Skin epidermis (tissue), 12 donors: ENCODE results near the gene NT5C.

Experiments
- H3K27ac ChIP-seq, 21 experiments: fragments of 200-600 bp; sonication (generic) in 11 of 21; one replicate each; pipeline ENCODE4 v1.5.0; 2020; ENCODE audit warnings: mild to moderate bottlenecking in 3 of 21, inconsistent platforms in 2 of 21, moderate library complexity in 2 of 21
- H3K4me3 ChIP-seq, 7 experiments: fragments of 200-600 bp; sonication (generic) in 2 of 7; one replicate each; pipeline ENCODE4 v1.5.0; 2020; ENCODE audit warnings: inconsistent platforms in 2 of 7, mild to moderate bottlenecking in 2 of 7, moderate library complexity in 1 of 7

NT5C gene

DNA sequence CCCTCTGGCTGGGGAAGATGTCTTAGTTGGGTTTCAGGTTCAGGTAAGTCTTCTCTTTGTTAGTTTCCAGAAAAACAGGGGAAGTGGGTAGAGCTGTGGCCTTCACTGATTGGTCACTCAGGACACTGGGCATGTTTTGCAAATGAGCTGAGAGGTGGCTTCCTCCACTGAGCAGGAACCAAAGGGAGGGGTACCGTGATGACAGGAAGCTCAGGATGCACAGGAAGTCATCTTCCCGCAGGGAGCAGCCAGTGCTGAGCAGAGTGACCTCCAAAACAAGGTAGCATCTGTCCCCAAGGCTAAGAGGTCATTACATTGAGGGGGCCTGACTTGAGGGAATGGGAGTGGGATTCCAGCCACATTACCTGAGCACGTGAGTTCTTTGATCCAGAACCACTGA, 5.6 kb downstream of the NT5C start:
- Histone ChIP-seq H3K27ac (peak overlapping the region in 7 of 21 experiments; percentile 83 to 90 (median 84)), H3K4me3 (no peak overlapping the region)

DNA sequence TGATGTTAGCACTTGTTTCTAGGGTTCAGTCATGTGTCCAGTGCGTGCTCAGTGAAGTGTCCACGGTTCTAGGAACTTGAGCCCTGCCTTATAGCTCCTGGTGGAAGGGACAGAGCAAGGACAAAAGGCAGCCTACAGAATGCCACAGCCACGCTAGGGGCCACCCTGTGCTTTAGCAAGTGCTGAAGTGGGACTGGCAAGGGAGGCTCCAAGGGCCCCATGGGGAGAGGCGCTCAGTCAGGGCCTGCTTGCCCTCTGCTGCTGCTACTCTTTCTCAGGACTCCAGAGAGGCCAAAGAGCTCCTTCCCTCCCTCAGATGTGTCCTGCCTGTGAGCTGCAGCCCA, 6.8 kb downstream of the NT5C start:
- H3K4me3 ChIP-seq: no peak overlapping the region
- H3K27ac ChIP-seq: peak overlapping the region in 20 of 21 experiments; percentile 52 to 90 (median 83)

DNA sequence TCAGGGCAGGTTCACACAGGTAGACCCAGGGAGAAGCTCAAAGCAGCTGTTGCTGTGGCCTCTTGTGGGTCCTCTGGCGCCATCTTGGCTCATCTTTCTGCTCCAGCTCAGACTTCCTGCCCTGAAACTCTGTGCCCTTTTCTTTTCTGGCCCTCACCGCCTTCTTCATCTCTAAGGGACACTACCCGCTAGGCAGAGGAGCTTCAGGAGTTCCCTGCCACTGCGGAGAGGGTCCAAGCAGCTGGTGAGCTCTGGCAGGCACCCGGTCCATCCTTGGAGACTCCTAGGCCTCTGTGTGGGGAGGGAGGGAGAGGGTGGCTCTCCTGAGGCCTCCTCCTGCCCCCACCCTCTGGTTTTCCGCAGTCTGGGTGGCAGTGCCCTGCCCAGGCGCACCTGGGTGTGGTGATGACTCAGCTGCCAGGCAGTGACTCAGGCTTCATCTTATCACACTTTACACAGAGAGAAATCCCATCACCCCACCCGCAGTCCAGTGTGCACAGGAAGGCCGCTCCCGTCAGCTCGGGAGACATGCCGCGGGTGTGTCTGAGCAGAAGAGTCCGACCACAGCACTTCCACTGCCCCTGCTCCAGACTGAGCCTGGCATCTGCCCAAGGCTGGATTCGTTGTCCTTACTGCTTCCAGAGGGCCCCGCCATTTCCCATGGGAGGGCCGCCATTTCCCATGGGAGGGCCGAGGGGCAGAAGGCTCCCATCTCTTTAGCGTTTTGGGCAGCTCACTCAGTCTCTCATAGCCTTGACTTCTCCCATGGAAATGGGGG, 7.3 kb downstream of the NT5C start:
- H3K27ac ChIP-seq: peak overlapping the region in 20 of 21 experiments; percentile 62 to 90 (median 83)
- H3K4me3 ChIP-seq: no peak overlapping the region

DNA sequence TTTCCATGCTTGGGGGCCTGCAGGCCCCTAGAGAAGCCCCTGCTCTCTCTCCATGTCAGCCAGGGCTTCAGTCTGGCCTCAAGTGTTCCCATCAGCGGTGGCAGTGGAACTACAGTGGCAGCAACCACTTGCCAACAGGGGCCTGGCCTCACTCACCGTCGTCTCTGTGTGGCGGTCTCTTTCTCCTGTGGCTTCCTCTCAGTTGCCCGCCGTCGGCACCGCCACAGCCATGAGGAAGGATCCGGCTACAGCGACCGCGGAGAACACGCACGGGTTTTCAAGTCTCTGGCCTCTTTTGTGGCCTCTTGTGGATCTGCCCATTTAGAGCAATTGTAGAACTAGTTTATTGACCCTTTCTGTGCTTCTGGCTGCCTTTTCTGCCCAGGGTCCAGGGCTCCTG, 13.2 kb downstream of the NT5C start:
- Histone ChIP-seq H3K4me3 (no peak overlapping the region), H3K27ac (no peak overlapping the region)

DNA sequence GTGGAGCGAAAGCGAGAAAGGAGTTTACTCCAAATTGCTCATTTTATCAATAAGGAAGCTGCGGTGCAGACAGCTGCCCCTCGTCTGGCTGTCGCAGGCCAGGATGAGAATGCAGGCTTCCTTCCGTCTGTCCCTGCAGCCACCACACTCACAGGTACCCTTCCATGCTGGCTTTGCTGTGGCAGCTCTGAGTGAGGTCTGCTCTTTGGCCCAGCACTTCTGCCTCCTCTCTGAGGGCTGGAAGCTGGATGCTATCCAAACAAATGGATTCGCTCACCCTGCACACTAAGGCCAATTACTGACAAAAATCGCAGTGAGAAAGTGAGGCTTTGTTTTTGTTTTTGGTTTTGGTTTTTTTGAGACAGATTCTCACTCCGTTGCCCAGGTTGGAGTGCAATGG, 14.8 kb downstream of the NT5C start:
- H3K4me3 ChIP-seq: no peak overlapping the region
- H3K27ac ChIP-seq: no peak overlapping the region

DNA sequence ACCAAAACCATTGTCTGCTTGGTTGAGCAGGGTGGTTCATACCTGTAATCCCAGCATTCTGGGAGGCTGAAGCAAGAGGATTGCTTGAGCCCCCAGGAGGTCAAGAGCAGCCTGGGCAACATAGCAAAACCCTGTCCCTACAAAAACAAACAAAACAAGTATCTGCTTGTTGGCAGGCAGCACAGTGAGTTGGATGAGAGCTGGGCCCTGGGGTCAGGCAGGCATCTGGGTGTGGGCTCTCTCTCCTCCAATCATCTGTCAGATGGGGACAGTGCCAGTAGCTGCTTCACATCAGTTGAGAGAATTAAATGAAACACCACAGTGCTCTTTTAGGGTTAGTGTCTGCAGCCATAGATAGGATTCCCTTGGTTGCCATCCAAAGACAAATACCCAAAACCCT, 16.0 kb downstream of the NT5C start:
- peak overlapping the region in 6 of 21 experiments; percentile 34 to 96 (median 86) for H3K27ac ChIP-seq
- H3K4me3 ChIP-seq: no peak overlapping the region

DNA sequence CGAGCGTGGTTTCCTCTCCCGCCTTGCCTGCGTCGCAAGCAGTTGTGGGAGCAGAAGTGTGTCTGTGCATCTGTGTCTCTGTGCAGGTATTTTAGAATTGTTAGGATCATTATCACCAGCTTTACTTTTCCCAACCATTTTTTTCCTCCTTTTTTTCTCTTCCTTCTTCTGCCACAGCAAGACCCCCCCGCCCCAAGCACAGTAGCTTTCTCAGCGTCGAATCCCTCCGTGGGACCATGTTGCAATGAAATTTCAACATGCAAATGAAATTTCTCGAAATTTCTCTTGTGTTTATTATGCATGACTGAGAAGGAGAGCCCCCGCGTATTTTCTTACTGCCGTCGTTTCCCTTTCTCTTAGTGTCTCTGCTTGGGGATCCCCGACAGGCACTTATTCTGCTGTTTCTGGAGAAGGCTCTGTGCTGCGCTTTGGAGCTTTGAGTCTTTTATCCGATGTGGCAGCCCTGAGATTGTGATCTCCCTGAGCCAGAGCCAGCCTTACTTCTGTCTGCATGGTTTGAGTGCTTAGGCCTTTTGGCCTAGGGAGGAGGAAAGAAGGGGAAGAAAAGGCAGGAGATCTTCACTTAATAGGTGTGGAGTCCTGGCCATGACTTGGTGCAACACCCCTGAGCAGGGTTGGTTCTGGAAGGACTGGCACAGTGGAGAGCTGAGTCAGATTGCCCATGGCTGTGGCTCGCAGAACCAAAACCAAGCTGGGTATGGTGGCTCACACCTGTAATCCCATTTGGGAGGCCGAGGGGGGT, 16.8 kb downstream of the NT5C start:
- Histone ChIP-seq H3K27ac (peak overlapping the region; percentile 57 to 98 (median 84)), H3K4me3 (peak overlapping the region; percentile 33 to 51 (median 45))

DNA sequence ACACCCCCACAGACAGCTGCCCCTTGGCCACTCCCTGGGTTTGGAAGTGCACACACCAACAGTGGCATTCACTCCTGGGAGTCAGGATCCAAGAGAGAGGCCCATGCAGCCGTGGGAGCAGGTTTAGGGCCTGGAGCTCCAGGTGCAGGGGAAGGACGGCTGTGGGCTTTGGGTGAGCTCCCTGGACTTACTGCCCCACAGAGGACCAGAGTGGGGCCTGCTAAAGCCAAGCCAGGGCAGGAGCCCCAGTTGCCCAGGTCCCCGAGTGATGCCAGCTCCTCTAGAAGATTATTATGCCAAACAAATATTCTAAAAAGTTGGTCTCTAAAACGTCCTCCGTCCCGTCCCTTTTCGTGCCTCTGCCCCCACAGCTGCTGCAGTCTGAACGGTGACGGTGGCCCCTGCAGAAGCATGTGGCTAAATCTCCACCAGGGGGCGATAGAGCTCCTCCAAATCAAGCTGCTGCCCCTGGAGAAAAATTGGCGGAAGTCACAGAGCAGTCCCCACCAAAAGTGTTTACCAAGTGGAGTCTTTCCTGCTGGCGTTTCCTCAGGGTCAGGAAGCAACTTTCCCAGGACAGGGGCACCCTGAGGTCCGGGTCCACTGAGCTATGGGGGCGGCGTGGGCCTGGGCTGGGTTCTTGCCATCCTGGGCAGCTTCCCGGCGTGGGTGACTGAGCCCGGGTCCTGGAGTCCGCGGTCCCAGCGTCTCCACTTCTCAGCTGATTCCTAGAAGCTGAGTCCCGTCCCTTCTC, 17.6 kb downstream of the NT5C start:
- H3K4me3 ChIP-seq: peak overlapping the region; percentile 33 to 51 (median 45)

DNA sequence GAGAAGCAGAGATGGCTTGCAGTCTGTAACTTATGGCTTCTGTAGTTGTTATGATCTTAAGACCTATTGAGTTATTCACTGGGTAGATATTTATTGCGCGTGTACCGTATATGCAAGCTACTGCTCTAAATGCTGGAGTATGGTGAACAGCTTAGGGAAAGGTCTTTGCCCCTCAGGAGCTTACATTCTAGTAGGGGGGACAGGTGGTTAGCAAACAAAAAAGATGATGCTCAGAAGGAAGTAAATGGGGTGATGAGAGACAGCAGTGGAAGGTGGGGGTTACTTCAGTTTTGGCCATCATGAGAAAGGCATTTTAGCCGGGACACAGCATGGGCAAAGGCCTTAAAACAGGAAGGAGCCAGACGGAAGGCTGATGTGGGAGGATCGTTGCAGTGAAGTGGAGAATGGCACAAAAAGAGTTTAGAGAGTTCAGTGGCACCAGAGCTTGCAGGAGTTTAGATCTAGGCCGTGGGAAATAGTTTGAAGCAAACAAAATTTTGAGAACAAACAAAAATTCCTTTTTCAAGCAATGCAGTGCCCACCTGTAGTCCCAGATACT, 19.7 kb downstream of the NT5C start:
- Histone ChIP-seq H3K27ac (no peak overlapping the region), H3K4me3 (no peak overlapping the region)

More for the DNA sequence above, 17.6 kb downstream of the NT5C start:
- H3K27ac ChIP-seq: peak overlapping the region; percentile 57 to 98 (median 84)

DNA sequence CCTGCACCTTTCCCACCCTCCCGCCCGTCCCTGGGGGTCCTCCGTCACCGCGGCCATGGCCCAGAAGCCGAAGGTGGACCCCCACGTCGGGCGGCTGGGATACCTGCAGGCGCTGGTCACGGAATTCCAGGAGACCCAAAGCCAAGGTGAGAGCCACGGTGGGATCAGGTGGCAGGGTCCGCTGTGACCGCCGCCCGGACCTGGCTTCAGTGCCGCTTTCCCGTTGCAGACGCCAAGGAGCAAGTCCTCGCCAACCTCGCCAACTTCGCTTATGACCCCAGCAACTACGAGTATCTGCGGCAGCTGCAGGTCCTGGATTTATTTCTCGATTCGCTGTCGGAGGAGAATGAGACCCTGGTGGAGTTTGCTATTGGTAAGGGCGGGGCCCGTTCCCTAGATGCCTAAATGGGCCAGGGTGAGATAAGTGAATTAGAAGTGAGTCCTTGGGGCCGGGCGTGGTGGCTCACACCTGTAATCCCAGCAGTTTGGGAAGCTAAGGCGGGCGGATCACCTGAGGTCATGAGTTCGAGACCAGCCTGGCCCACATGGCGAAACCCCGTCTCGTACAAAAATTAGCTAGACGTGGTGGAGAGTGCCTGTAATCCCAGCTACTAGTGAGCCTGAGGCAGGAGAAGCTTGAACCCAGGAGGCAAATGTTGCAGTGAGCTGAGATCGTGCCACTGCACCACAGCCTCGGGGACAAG, 21.2 kb downstream of the NT5C start:
- peak overlapping the region; percentile 47 to 94 (median 84) for H3K27ac ChIP-seq

DNA sequence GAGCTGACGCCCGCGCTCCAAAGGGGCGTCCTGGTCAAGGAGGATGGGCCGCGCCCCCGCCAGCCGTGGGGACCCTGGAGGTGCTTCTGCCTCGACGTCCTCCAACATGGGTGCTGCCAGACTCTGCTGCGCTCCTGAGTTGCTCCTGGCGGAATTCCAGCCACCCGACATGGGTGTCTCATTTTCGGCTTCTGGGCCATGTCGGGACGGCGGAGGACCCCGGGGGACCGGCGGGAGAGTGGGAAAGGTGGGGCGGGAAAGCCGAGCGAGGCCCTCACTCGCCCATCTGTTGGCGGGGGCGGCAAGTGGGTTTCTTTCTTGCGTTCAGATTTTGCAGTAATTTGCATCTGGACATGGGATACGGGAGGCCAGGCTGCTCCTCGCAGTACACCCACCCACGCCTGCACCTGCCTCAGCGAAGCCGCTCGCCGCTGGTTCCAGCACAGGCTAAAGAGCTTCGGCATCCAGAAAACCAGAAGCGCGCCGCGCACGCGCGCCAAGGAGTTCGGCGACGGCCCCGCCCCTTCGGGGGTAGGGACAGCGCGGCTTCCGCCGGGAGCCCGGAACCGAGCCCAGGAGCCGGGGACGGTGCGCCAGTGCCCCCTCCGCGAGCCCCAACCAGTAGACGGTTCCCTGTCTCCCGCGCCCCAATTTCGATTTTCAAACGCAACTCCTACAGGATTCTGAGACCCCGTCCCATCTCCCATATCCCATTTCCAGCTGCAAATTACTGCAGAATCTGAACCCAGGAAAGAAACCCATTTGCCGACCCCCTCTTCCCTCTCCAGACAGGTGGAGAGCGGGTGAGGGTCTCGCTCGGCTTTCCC, 21.9 kb downstream of the NT5C start, which contains the start of gene ARMC7:
ARMC7 (plus strand) TSS at position 563 of the 827 bp plus-strand sequence. CDS start 320 bp downstream, outside the sequence.
- Histone ChIP-seq H3K27ac (peak within 1 kb of the TSS; percentile 47 to 94 (median 84)), H3K4me3 (peak within 1 kb of the TSS; percentile 56 to 77 (median 73))

More for the DNA sequence above, 21.2 kb downstream of the NT5C start:
- peak overlapping the region; percentile 56 to 77 (median 73) for H3K4me3 ChIP-seq

DNA sequence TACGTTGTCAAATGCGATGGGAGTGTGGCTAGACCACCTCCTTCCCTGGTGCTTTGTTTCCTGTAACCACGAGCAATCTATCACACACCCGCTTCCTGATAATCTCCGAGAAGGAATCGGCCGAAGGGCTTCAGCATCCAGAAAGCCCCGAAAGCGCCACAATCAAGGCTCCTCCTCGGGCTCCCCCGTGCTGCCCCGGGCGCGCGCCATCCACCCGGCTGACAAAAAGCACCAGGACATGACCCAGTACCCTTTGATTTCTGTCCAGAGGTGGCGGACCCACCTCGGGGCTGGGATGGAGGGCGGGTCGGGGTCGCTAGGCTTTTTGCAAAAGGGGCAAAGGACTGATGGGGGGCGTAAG, 22.5 kb downstream of the NT5C start:
- Histone ChIP-seq H3K4me3 (peak overlapping the region; percentile 56 to 77 (median 73)), H3K27ac (peak overlapping the region in 11 of 21 experiments; percentile 31 to 91 (median 84))

DNA sequence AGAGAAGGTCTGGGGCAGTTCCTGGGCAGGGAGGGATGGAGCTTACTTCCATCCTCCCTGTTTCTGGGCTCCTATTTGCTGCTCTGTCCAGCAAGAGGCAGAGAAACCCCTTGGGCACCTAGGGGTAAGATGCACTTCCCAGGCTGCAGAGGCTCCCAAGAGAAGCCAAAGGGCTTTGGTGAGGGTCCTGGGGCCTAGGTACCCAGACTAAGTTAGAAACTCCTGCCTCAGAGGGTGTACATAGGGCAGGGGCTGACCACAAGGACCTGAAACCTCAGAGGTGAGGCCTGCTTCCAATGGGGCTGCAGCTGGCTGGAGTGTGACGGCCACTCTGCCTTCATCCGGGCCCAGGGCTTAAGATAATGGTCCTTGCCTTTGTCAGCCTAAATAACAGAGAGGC, 23.3 kb downstream of the NT5C start:
- no peak overlapping the region for H3K27ac ChIP-seq
- no peak overlapping the region for H3K4me3 ChIP-seq

DNA sequence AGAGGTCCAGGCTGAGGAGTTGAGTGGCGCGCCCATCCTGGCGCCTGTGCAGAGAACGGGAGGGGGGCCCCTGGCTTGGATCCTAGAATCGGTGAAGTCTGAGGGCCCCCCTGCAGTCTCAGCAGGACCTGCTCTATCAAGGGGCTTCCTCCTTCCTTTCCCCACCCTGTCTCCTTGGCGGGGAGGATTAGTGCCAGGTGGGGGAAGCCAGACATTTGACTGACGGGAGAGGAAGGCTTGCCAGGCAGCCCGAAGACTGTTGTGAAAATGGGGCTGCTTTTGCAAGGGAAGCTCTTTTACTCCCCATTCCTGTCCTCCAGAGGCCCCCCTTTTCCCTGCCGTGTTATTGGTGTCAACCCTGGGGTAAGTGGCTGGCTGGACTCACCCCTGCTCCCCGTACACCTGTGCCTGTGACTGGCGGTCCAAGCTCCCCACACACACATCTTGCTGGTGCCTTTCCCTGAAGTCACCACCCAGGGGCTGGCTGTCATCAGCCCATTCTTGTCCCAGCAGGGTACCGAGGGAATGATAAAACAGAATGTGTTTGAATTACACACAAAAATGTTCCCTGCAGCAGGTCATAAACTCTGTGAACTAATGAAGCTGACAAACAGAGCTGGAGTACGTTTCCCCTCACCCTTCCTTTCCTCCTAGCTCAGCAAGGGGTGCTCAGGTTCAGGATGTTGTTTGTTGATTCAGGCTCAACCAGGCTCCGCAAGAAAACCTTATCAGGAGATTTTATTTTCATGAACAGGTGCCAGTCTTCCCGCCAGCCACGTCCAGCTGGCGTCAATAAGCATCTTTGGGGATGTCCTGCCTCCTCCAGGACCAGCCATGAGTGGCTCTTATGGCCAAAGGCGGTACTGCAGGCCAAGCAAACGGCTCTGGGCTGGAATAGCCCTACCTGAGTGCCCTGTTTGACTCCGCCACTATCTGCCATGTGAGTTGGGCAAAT, 26.1 kb downstream of the NT5C start:
- Histone ChIP-seq H3K27ac (no peak overlapping the region), H3K4me3 (no peak overlapping the region)

DNA sequence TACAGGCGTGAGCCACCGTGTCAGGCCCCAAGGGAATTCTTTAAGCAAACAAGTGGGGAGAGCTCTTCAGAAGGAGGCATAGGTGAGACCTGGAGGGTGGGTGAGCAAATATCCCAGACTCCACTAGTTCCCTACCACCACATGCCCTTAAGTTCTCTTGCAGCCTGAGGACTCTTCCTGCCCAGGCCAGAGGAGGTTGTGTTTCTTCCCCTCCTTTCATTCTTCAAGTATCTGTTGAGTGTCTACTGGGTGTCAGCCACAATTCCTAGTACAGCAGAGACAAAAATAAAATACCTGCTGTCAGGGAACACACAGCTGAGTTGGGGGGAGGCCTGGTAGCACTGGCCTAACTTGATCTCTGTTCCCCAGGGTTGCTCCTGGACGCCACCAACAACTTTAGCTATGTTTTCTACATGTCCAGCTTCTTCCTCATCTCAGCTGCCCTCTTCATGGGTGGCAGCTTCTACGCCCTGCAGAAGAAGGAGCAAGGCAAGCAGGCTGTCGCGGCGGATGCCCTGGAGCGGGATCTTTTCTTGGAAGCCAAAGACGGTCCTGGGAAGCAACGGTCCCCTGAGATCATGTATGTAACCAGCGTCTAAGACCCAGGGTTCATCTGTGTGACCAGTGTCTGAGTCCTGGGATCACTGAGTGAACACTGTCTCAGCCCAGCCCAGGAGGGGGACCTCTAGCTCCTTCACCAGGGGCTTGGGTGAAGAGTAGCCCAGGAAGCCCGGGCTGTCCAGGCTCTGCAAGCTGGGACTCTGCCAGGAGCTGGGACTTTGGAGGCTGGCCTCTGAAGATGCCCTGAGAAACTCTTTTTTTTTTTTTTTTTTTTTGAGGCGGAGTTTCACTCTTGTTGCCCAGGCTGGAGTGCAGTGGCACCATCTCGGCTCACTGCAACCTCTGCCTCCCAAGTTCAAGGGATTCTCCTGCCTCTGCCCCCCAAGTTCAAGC, 27.7 kb downstream of the NT5C start:
- H3K4me3 ChIP-seq: no peak overlapping the region
- no peak overlapping the region for H3K27ac ChIP-seq

DNA sequence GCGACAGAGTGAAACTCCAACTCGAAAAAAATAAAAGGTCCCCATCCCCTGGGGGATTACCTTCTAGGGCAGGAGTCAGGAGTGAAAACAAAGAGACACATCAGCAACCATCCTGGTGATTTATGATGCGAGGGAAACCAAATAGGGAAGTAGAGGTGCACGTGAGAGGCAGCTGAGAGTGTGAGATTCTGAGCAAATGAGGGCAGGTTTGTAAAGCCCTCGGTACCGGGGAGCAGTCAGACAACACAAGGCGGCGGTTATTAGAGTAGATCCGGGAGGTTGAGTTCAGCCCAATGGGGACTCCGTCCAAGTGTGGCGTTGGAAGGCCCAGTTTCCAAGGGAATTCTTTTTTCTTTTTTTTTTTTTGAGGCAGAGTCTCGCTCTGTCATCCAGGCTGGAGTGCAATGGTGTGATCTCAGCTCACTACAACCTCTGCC, 29.1 kb downstream of the NT5C start:
- Histone ChIP-seq H3K4me3 (no peak overlapping the region), H3K27ac (no peak overlapping the region)
